Airway epithelial cell (primary cell): Measurements from ENCODE around the gene PRB3. TPM values are rescaled to one million over a fixed set of nuclear protein-coding genes. Genes with fewer than 3 reads are reported as not detected.

ENCODE experiments used
- total RNA-seq: library from RNA; depleted of rRNA; stranded (reverse); fragments of >200 nt; gene quantifications from 2 replicates; pipeline ENCODE4 v1.2.3, GENCODE V29; 2015

PRB3 gene
- not detected in 2 replicates for total RNA-seq

DNA sequence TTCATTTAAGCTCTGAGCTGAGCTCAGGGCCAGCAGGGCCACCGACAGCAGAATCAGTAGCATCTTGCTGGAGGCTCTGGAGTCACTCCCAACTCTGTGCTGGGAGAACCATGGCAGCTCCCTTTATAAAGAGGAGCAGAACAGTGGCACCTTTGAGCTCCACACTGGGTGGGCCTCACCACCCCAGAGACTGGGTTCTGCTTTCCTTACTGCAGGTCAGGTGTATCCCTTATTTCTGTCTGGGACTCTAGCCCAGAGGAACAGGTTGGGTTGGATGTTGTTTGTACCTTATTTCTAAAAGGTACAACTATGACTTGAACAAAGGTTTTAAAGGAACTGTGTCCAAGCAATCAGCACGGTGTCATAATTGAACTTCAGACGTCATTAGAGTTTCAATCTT is at the start of gene PRB3:
PRB3 (minus strand) TSS at position 101 of the 400 bp plus-strand sequence; CDS start at position 63, 38 bp downstream.

DNA sequence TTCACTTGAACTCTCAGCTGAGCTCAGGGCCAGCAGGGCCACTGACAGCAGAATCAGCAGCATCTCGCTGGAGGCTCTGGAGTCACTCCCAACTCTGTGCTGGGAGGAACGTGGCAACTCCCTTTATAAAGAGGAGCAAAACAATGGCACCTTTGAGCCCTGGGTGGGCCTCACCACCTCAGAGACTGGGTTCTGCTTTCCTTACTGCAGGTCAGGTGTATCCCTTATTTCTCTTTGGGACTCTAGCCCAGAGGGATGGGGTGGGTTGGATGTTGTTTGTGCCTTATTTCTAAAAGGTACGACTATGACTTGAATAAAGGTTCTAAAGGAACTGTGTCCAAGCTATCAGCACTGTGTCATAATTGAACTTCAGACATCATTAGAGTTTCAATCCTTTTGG is 40.8 kb upstream of the PRB3 start, which contains the start of gene PRB4:
PRB4 (minus strand) TSS at position 101 of the 400 bp plus-strand sequence; CDS start at position 63, 38 bp downstream.

Other genes with a start within 250 kb of the PRB3 start
- 0.65 TPM in 1 of 2 replicates, not detected in the other for gene TAS2R19, start 247.1 kb downstream of the PRB3 start, total RNA-seq
- gene TAS2R31, start 238.3 kb downstream of the PRB3 start, total RNA-seq: 0.99 TPM in 1 of 2 replicates, not detected in the other
- not detected in 2 replicates for gene TAS2R46, start 207.4 kb downstream of the PRB3 start, total RNA-seq
- gene TAS2R43, start 177.4 kb downstream of the PRB3 start, total RNA-seq: 0.28 TPM in 1 of 2 replicates, not detected in the other
- gene TAS2R30, start 135.1 kb downstream of the PRB3 start, total RNA-seq: 0.56 TPM in 1 of 2 replicates, not detected in the other
- gene SMIM10L1, start 98.5 kb downstream of the PRB3 start, total RNA-seq: 4.2 and 5.3 TPM in 2 replicates
- gene TAS2R42, start 82.8 kb downstream of the PRB3 start, total RNA-seq: not detected in 2 replicates
- gene PRB4, start 40.7 kb upstream of the PRB3 start, total RNA-seq: not detected in 2 replicates
- gene PRB2, start 125.9 kb upstream of the PRB3 start, total RNA-seq: not detected in 2 replicates